Bladder microvascular endothelial cell (primary cell): ENCODE data around the gene BRD3OS. TPM values are rescaled to one million over a fixed set of nuclear protein-coding genes. Genes with fewer than 3 reads are reported as not detected.

Experiments used
- total RNA-seq: library from RNA; depleted of rRNA; stranded (reverse); fragments of >200 nt; gene quantifications from 2 replicates; pipeline ENCODE4 v1.2.3, GENCODE V29; 2014

The BRD3OS gene
- total RNA-seq: 4.5 and 7.8 TPM in 2 replicates

GRCh38 chr9:134024828-134025605, at the start of gene BRD3OS:
Gene BRD3OS (plus strand): TSS chr9:134025481. CDS start chr9:134026748, 1,267 bp downstream.

GRCh38 chr9:133991964-133992779, 33.1 kb upstream of the BRD3OS start, which contains the start of gene VAV2:
Gene VAV2 (minus strand): TSS chr9:133992324. CDS start chr9:133992278, 46 bp downstream.

GRCh38 chr9:134067904-134068743, 42.8 kb downstream of the BRD3OS start, which contains the start of gene BRD3:
Gene BRD3 (minus strand): TSS chr9:134068026. CDS start chr9:134053477, 14,549 bp downstream.

Other genes starting within 250 kb of the BRD3OS start
- gene VAV2, start 33.2 kb upstream of the BRD3OS start, total RNA-seq: 13.6 and 24.2 TPM in 2 replicates
- gene BRD3, start 42.5 kb downstream of the BRD3OS start, total RNA-seq: 5.5 and 19.4 TPM in 2 replicates
- gene WDR5, start 110.6 kb downstream of the BRD3OS start, total RNA-seq: 14.1 and 23.2 TPM in 2 replicates
- not detected in 2 replicates for gene RNU6ATAC, start 139.1 kb downstream of the BRD3OS start, total RNA-seq